H1 (cell line): ENCODE measurements around the gene MACROD2. TPM values are rescaled to one million over a fixed set of nuclear protein-coding genes. Genes with fewer than 3 reads are reported as not detected.

ENCODE experiments used
- CTCF ChIA-PET: fragments of 300-600 bp; sonication (Branson Sonifier 250); formaldehyde crosslinking; loops from one replicate; lab custom pipeline; 2021; ENCODE audit not compliant: partially characterized antibody; lab: Charles Lee
- POLR2A ChIA-PET: fragments of 300-600 bp; sonication (Branson Sonifier 250); formaldehyde crosslinking; loops from one replicate; lab custom pipeline; 2021; ENCODE audit warnings: inconsistent platforms; ENCODE audit not compliant: partially characterized antibody; lab: Charles Lee
- DNase-seq, 2 experiments: peaks; one replicate each; pipeline versions ENCODE4 v3.0.0 to v3.0.0-alpha.2; 2010 to 2022; ENCODE audit warnings: low spot score in 2 of 2, low read depth in 1 of 2, mixed read lengths in 1 of 2
- FAIRE-seq: peaks from 2 replicates; lab custom pipeline; 2011; peaks lifted over from hg19 to GRCh38; lab: Jason Lieb, UNC
- H2AFZ ChIP-seq: 2 replicates; pipeline ENCODE4 v1.8.1; 2012; ENCODE audit warnings: low read length, inconsistent platforms
- H2AK5ac ChIP-seq: 2 replicates; pipeline ENCODE4 v1.6.1; 2013; ENCODE audit warnings: low read depth, low read length
- H2BK120ac ChIP-seq: replicated peaks from 2 replicates; pipeline ENCODE3; 2013; ENCODE audit warnings: low read depth, low read length, inconsistent platforms
- H2BK12ac ChIP-seq: 2 replicates; pipeline ENCODE4 v1.6.1; 2013; ENCODE audit warnings: low read depth, low read length
- H2BK15ac ChIP-seq: 2 replicates; pipeline ENCODE4 v1.6.1; 2013; ENCODE audit warnings: low read length
- H2BK20ac ChIP-seq: 2 replicates; pipeline ENCODE4 v1.6.1; 2013; ENCODE audit warnings: low read length
- H2BK5ac ChIP-seq: 2 replicates; pipeline ENCODE4 v1.6.1; 2013; ENCODE audit warnings: low read depth, low read length
- H3K14ac ChIP-seq: 2 replicates; pipeline ENCODE4 v1.6.1; 2013; ENCODE audit warnings: inconsistent platforms; ENCODE audit not compliant: insufficient read length
- H3K18ac ChIP-seq: 2 replicates; pipeline ENCODE4 v1.6.1; 2013; ENCODE audit warnings: low read length; ENCODE audit errors: extremely low read depth
- H3K23ac ChIP-seq: 2 replicates; pipeline ENCODE4 v1.6.1; 2013; ENCODE audit warnings: inconsistent platforms; ENCODE audit not compliant: insufficient read length
- H3K23me2 ChIP-seq: 2 replicates; pipeline ENCODE4 v1.6.1; 2013; ENCODE audit warnings: low read depth, low read length
- H3K27ac ChIP-seq: 2 replicates; pipeline ENCODE4 v1.6.1; 2011; ENCODE audit warnings: low read depth, low read length, inconsistent platforms
- H3K27me3 ChIP-seq, 4 experiments: replicated peaks in 1 of 4; 1 replicate in 1 of 4; 2 replicates in 3 of 4; pipeline versions ENCODE4 v1.6.1 to v1.8.1; 2011 to 2013; ENCODE audit warnings: low read length in 3 of 4, mild to moderate bottlenecking in 3 of 4, inconsistent platforms in 2 of 4, mixed read lengths in 2 of 4, moderate library complexity in 1 of 4; ENCODE audit not compliant: control insufficient read depth in 3 of 4, insufficient read depth in 3 of 4; ENCODE audit errors: extremely low read depth in 1 of 4
- H3K36me3 ChIP-seq, 4 experiments: 2 replicates each; pipeline versions ENCODE4 v1.6.1 to v1.8.1; 2011 to 2013; ENCODE audit warnings: mild to moderate bottlenecking in 4 of 4, low read length in 3 of 4, moderate library complexity in 2 of 4, control low read depth in 1 of 4, inconsistent platforms in 1 of 4; ENCODE audit not compliant: insufficient read depth in 4 of 4, control insufficient read depth in 2 of 4
- H3K4ac ChIP-seq: replicated peaks from 2 replicates; pipeline ENCODE3; 2013; ENCODE audit warnings: low read length, low read depth, mixed read lengths, inconsistent platforms; ENCODE audit not compliant: insufficient read length
- H3K4me1 ChIP-seq, 4 experiments: replicated peaks in 1 of 4; 1 replicate in 1 of 4; 2 replicates in 3 of 4; pipeline versions ENCODE4 v1.6.1 to v1.8.1; 2011 to 2013; ENCODE audit warnings: low read length in 3 of 4, inconsistent platforms in 2 of 4, mixed read lengths in 1 of 4; ENCODE audit not compliant: insufficient read depth in 4 of 4, control insufficient read depth in 3 of 4
- H3K4me2 ChIP-seq, 2 experiments: 2 replicates each; pipeline versions ENCODE4 v1.6.1 to v1.8.1; 2011 to 2013; ENCODE audit warnings: low read depth in 2 of 2, low read length in 2 of 2, control low read depth in 1 of 2, inconsistent platforms in 1 of 2, mild to moderate bottlenecking in 1 of 2; ENCODE audit not compliant: insufficient read depth in 1 of 2
- H3K4me3 ChIP-seq, 4 experiments: fragments of 200-600, 300-600 bp in 1 of 4; sonication (generic), shearing (Covaris generic), sonication (Bioruptor Twin) in 1 of 4; 2 replicates each; pipeline versions ENCODE4 v1.5.1 to v1.8.1; 2011 to 2016; ENCODE audit warnings: low read length in 4 of 4, low read depth in 3 of 4, control low read depth in 2 of 4, inconsistent platforms in 2 of 4, mild to moderate bottlenecking in 2 of 4, mixed read lengths in 1 of 4, moderate library complexity in 1 of 4; ENCODE audit not compliant: insufficient read depth in 2 of 4; ENCODE audit errors: extremely low read depth in 1 of 4
- H3K56ac ChIP-seq: replicated peaks from 2 replicates; pipeline ENCODE3; 2013; ENCODE audit warnings: low read depth, mild to moderate bottlenecking, mixed read lengths, low read length, inconsistent platforms; ENCODE audit not compliant: insufficient read length
- H3K79me1 ChIP-seq: 2 replicates; pipeline ENCODE4 v1.6.1; 2013; ENCODE audit warnings: low read depth, low read length, control low read depth
- H3K79me2 ChIP-seq, 2 experiments: 2 replicates each; pipeline versions ENCODE4 v1.6.1 to v1.8.1; 2012 to 2013; ENCODE audit warnings: low read length in 2 of 2, mild to moderate bottlenecking in 2 of 2, inconsistent platforms in 1 of 2; ENCODE audit not compliant: insufficient read depth in 2 of 2, control insufficient read depth in 1 of 2
- H3K9ac ChIP-seq, 4 experiments: replicated peaks in 1 of 4; 1 replicate in 1 of 4; 2 replicates in 3 of 4; pipeline versions ENCODE4 v1.6.1 to v1.8.1; 2011 to 2013; ENCODE audit warnings: low read depth in 3 of 4, low read length in 3 of 4, control low read depth in 2 of 4, mild to moderate bottlenecking in 2 of 4, moderate library complexity in 2 of 4, inconsistent platforms in 1 of 4; ENCODE audit errors: extremely low read depth in 1 of 4
- H3K9me3 ChIP-seq, 2 experiments: 2 replicates each; pipeline versions ENCODE4 v1.6.1 to v1.8.1; 2012 to 2013; ENCODE audit warnings: mild to moderate bottlenecking in 2 of 2, moderate library complexity in 2 of 2, control low read depth in 1 of 2, inconsistent platforms in 1 of 2, low read depth in 1 of 2, low read length in 1 of 2, mixed read lengths in 1 of 2; ENCODE audit not compliant: insufficient read depth in 2 of 2
- H4K20me1 ChIP-seq, 2 experiments: replicated peaks in 1 of 2; 2 replicates each; pipeline versions ENCODE3 to v1.8.1; 2011 to 2013; ENCODE audit warnings: inconsistent platforms in 2 of 2, low read length in 2 of 2, mild to moderate bottlenecking in 1 of 2; ENCODE audit not compliant: insufficient read depth in 2 of 2, control insufficient read depth in 1 of 2
- H4K5ac ChIP-seq: 2 replicates; pipeline ENCODE4 v1.6.1; 2013; ENCODE audit warnings: low read length, low read depth, mixed read lengths, inconsistent platforms; ENCODE audit not compliant: insufficient read length
- H4K8ac ChIP-seq: 2 replicates; pipeline ENCODE4 v1.8.0; 2013; ENCODE audit warnings: mild to moderate bottlenecking, moderate library complexity, low read length, inconsistent platforms; ENCODE audit not compliant: insufficient read depth; ENCODE audit errors: extremely low read depth
- H4K91ac ChIP-seq: replicated peaks from 2 replicates; pipeline ENCODE3; 2013; ENCODE audit warnings: low read length, mixed read lengths, inconsistent platforms; ENCODE audit not compliant: insufficient read length
- CEBPB ChIP-seq: IDR thresholded peaks from 2 replicates; pipeline ENCODE4 v1.6.1; 2012; ENCODE audit warnings: low read depth, low read length
- RAD21 ChIP-seq, 2 experiments: IDR thresholded peaks in 1 of 2; conservative IDR thresholded peaks in 1 of 2; 2 replicates each; pipeline ENCODE4 v1.6.1; 2011; ENCODE audit warnings: low read depth in 2 of 2, low read length in 2 of 2, improper control_type of control experiment in 1 of 2, inconsistent platforms in 1 of 2, mild to moderate bottlenecking in 1 of 2, moderate library complexity in 1 of 2
- WGBS, 2 experiments: shearing (Covaris generic) in 1 of 2; methylation state at CpG; one replicate each; pipeline versions ENCODE4 v1.1.6 to v1.1.7; 2013 to 2015; ENCODE audit warnings: low lambda C conversion rate in 2 of 2, mixed read lengths in 2 of 2, inconsistent platforms in 1 of 2, low coverage in 1 of 2, missing lambda C conversion rate in 1 of 2; ENCODE audit not compliant: insufficient replicate concordance in 2 of 2, insufficient coverage in 1 of 2, insufficient read length in 1 of 2; ENCODE audit errors: extremely low coverage in 1 of 2, missing lambda C conversion rate in 1 of 2; 5-methylcytosine and 5-hydroxymethylcytosine counted together
- polyA plus RNA-seq, 7 experiments: library from polyadenylated mRNA; depleted of rRNA in 3 of 7; stranded (reverse) in 5 of 7; unstranded in 2 of 7; fragments of >200 nt in 5 of 7; fragments of 200-250 nt in 2 of 7; gene quantifications; 1 replicate in 5 of 7; 2 replicates in 1 of 7; 4 replicates in 1 of 7; pipeline versions ENCODE4 v1.2.1 to v1.2.3, GENCODE V29; 2011 to 2013; ENCODE audit warnings: missing spikeins in 2 of 7, mixed read lengths in 2 of 7
- total RNA-seq: library from RNA; stranded (reverse); fragmentation: NEBNext Ultra II Directional; extraction: Animal tissue kit (Norgen Biotek cat#: 25700); gene quantifications from 2 replicates; pipeline ENCODE4 v1.2.1, GENCODE V29; 2021

MACROD2 gene
- total and polyA plus RNA-seq, 2 of the 8 experiments (the other 6 are each of a cell fraction or from before 2014, with no cell fraction given): 0.70 to 3.9 TPM

DNA sequence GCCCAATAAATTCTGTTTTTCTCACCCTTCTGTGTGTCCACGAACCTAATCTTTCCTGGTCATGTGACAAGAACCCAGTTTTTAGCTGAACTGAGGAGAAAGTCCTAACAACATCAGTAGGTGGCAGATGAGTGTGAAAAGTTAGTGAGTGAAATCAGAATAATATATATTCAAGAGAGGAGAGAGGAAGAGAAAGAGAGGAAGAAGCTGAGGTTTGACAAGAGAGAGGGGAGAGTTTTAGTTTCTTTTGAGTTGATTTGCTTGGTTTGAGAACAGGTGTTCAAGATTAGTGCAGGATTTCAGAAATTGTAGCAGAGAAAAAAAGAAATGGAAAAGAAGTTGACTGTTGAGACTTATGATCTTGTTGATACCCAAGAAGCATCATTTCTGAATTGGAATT lies 1272.6 kb downstream of the MACROD2 start:
- Histone ChIP-seq H3K27ac (no peak overlapping the region), H3K79me2 (no peaks in the 10 kb centered on the region), H3K79me1 (no peaks in the 10 kb centered on the region), H3K4ac (no peak overlapping the region), H2BK15ac (no peak overlapping the region), H3K36me3 (no peaks in the 10 kb centered on the region), H4K20me1 (no peaks in the 10 kb centered on the region), H3K23ac (no peak overlapping the region), H2BK20ac (no peak overlapping the region), H3K9me3 (no peaks in the 10 kb centered on the region), H3K27me3 (no peaks in the 10 kb centered on the region), H3K18ac (no peak overlapping the region), H2BK12ac (no peak overlapping the region), H2AFZ (no peak overlapping the region), H3K14ac (no peak overlapping the region), H4K8ac (no peak overlapping the region), H3K4me1 (no peaks in the 10 kb centered on the region), H4K5ac (no peak overlapping the region), H2BK5ac (no peak overlapping the region), H4K91ac (no peak overlapping the region), H3K9ac (no peak overlapping the region), H3K23me2 (no peaks in the 10 kb centered on the region), H2BK120ac (no peak overlapping the region), H3K56ac (no peak overlapping the region), H3K4me2 (no peak overlapping the region), H3K4me3 (no peak overlapping the region), H2AK5ac (no peak overlapping the region)
- no peak for FAIRE-seq
- DNase-seq: no peak
- 81% methylated on average over 1 of the region's 1 CpG; no CpG with 5 or more reads in 1 of the 2 experiments for WGBS, 2 experiments
- ChIA-PET POLR2A (no interaction called here), CTCF (no interaction called here)
- TF ChIP-seq RAD21 (IDR thresholded peaks at IDR 0.05 in 1 of 2, conservative IDR thresholded peaks at IDR 0.05 in 1 of 2; ENCODE audit: low read depth in 2 of 2, low read length in 2 of 2): peak in 1 of 2 experiments; percentile 8; a peak in 1 of 4 replicates
- TF ChIP-seq CEBPB: no peak
